NB4 (cell line): ENCODE results near the gene MMD.

ENCODE experiments used
- CTCF ChIP-seq: IDR thresholded peaks from one replicate; pipeline ENCODE4 v1.5.1; 2012; ENCODE audit warnings: low read depth, low read length
- MAX ChIP-seq: IDR thresholded peaks from 2 replicates; pipeline ENCODE4 v1.6.1; 2011; ENCODE audit warnings: low read depth, low read length
- POLR2A ChIP-seq: IDR thresholded peaks from 2 replicates; pipeline ENCODE4 v1.6.1; 2011; ENCODE audit warnings: mild to moderate bottlenecking; ENCODE audit not compliant: insufficient read length; ENCODE audit errors: extremely low read depth

GRCh38 chr17:55448681-55449080 is 27.0 kb upstream of the MMD start:
- TF ChIP-seq CTCF, result no peak
- no peak for TF ChIP-seq POLR2A
- TF ChIP-seq MAX, result no peak
